HepG2 (cell line): ENCODE results near the gene BAMBI. TPM values are rescaled to one million over a fixed set of nuclear protein-coding genes. Genes with fewer than 3 reads are reported as not detected.

ENCODE experiments used
- FLYWCH1 ChIP-seq: sonication (generic); formaldehyde crosslinking; IDR thresholded peaks from 2 replicates; pipeline ENCODE4 v1.8.1; 2023; ENCODE audit warnings: mild to moderate bottlenecking, missing genetic modification reagents
- FOXA1 ChIP-seq, 2 experiments: fragments of 450-650 bp in 1 of 2; sonication (generic) in 1 of 2; formaldehyde crosslinking in 1 of 2; IDR thresholded peaks; 2 replicates each; pipeline versions ENCODE4 v1.4.0 to v1.6.1; 2016 to 2020; ENCODE audit warnings: missing genetic modification reagents in 1 of 2
- GATAD1 ChIP-seq: IDR thresholded peaks from 2 replicates; pipeline ENCODE4 v1.6.1; 2016; ENCODE audit warnings: missing genetic modification reagents, missing compliant biosample characterization
- ISL2 ChIP-seq: sonication (generic); formaldehyde crosslinking; IDR thresholded peaks from 2 replicates; pipeline ENCODE4 v1.5.0; 2020; ENCODE audit warnings: missing genetic modification reagents
- KDM2A ChIP-seq: sonication (generic); formaldehyde crosslinking; IDR thresholded peaks from 2 replicates; pipeline ENCODE4 v1.4.0; 2020; ENCODE audit warnings: low read depth, missing genetic modification reagents, borderline replicate concordance
- KLF16 ChIP-seq, 2 experiments: sonication (generic) in 1 of 2; formaldehyde crosslinking in 1 of 2; IDR thresholded peaks; 2 replicates each; pipeline versions ENCODE4 v1.6.1 to v1.8.0; 2016 to 2023; ENCODE audit warnings: missing genetic modification reagents in 2 of 2, missing compliant biosample characterization in 1 of 2
- NKX3-1 ChIP-seq: sonication (generic); formaldehyde crosslinking; IDR thresholded peaks from 2 replicates; pipeline ENCODE4 v1.5.0; 2020; ENCODE audit warnings: missing genetic modification reagents
- RAD21 ChIP-seq: fragments of 450-650 bp; formaldehyde crosslinking; IDR thresholded peaks from 2 replicates; pipeline ENCODE4 v1.5.0; 2020; ENCODE audit warnings: mild to moderate bottlenecking
- SAFB2 ChIP-seq: sonication (generic); formaldehyde crosslinking; IDR thresholded peaks from 2 replicates; pipeline ENCODE4 v1.5.1; 2020; ENCODE audit warnings: missing genetic modification reagents, low read depth, mild to moderate bottlenecking, borderline replicate concordance
- SALL1 ChIP-seq: sonication (generic); formaldehyde crosslinking; IDR thresholded peaks from 2 replicates; pipeline ENCODE4 v1.8.0; 2022; ENCODE audit warnings: mild to moderate bottlenecking, missing genetic modification reagents
- SATB2 ChIP-seq: sonication (generic); formaldehyde crosslinking; IDR thresholded peaks from 2 replicates; pipeline ENCODE4 v1.5.0; 2020; ENCODE audit warnings: missing genetic modification reagents
- SETDB1 ChIP-seq: sonication (generic); formaldehyde crosslinking; IDR thresholded peaks from 2 replicates; pipeline ENCODE4 v1.5.1; 2020; ENCODE audit warnings: missing genetic modification reagents, mild to moderate bottlenecking, borderline replicate concordance
- XRCC5 ChIP-seq: fragments of 200-400 bp; formaldehyde crosslinking; optimal IDR thresholded peaks from 2 replicates; pipeline ENCODE3; 2017; ENCODE audit warnings: mild to moderate bottlenecking, low read length
- ZBTB21 ChIP-seq: sonication (generic); formaldehyde crosslinking; IDR thresholded peaks from 2 replicates; pipeline ENCODE4 v1.4.0; 2020; ENCODE audit warnings: missing genetic modification reagents
- ZBTB3 ChIP-seq: sonication (generic); formaldehyde crosslinking; IDR thresholded peaks from 2 replicates; pipeline ENCODE4 v1.4.0; 2020; ENCODE audit warnings: low read depth, mild to moderate bottlenecking, moderate library complexity, missing genetic modification reagents, borderline replicate concordance
- ZNF331 ChIP-seq: sonication (generic); formaldehyde crosslinking; IDR thresholded peaks from 2 replicates; pipeline ENCODE4 v1.4.0; 2020; ENCODE audit warnings: missing genetic modification reagents
- ZNF335 ChIP-seq: sonication (generic); formaldehyde crosslinking; IDR thresholded peaks from 2 replicates; pipeline ENCODE4 v1.4.0; 2020; ENCODE audit warnings: missing genetic modification reagents
- ZNF44 ChIP-seq: sonication (generic); formaldehyde crosslinking; IDR thresholded peaks from 2 replicates; pipeline ENCODE4 v1.5.1; 2020; ENCODE audit warnings: mild to moderate bottlenecking, missing genetic modification reagents
- ZNF510 ChIP-seq: sonication (generic); formaldehyde crosslinking; IDR thresholded peaks from 2 replicates; pipeline ENCODE4 v1.4.0; 2020; ENCODE audit warnings: low read depth, mild to moderate bottlenecking, missing genetic modification reagents
- ZNF557 ChIP-seq: sonication (generic); formaldehyde crosslinking; IDR thresholded peaks from 2 replicates; pipeline ENCODE4 v1.4.0; 2020; ENCODE audit warnings: missing genetic modification reagents
- ZNF724P ChIP-seq: sonication (generic); formaldehyde crosslinking; IDR thresholded peaks from 2 replicates; pipeline ENCODE4 v1.8.0; 2022; ENCODE audit warnings: missing genetic modification reagents, borderline replicate concordance
- ZNF766 ChIP-seq: sonication (generic); formaldehyde crosslinking; IDR thresholded peaks from 2 replicates; pipeline ENCODE4 v1.5.0; 2020; ENCODE audit warnings: missing genetic modification reagents, borderline replicate concordance
- ZNF776 ChIP-seq: sonication (generic); formaldehyde crosslinking; IDR thresholded peaks from 2 replicates; pipeline ENCODE4 v1.4.0; 2020; ENCODE audit warnings: mild to moderate bottlenecking, missing genetic modification reagents
- ZNF781 ChIP-seq: sonication (generic); formaldehyde crosslinking; IDR thresholded peaks from 2 replicates; pipeline ENCODE4 v1.5.1; 2020; ENCODE audit warnings: borderline replicate concordance, mild to moderate bottlenecking, missing genetic modification reagents; ENCODE audit errors: not compliant biosample characterization
- ZNF839 ChIP-seq: sonication (generic); formaldehyde crosslinking; IDR thresholded peaks from 2 replicates; pipeline ENCODE4 v1.4.0; 2020; ENCODE audit warnings: missing genetic modification reagents, mild to moderate bottlenecking, borderline replicate concordance
- polyA plus RNA-seq, 8 experiments: library from polyadenylated mRNA; depleted of rRNA in 3 of 8; stranded (reverse) in 7 of 8; unstranded in 1 of 8; fragments of >200 nt; fragmentation: Illumina TruSeq in 4 of 8; extraction: Trizol in 4 of 8; gene quantifications; 2 replicates each; pipeline versions ENCODE4 v1.2.1 to v1.2.3, GENCODE V29; 2011 to 2016; ENCODE audit warnings: low read depth in 4 of 8, missing spikeins in 1 of 8, mixed read lengths in 1 of 8; ENCODE audit not compliant: insufficient read depth in 1 of 8
- total RNA-seq, 5 experiments: library from RNA; depleted of rRNA; stranded (reverse); fragments of >200 nt; fragmentation: Illumina TruSeq; extraction: Trizol; gene quantifications; 2 replicates each; pipeline ENCODE4 v1.2.3, GENCODE V29; 2016; ENCODE audit warnings: low read depth in 1 of 5
- TF ChIP-seq, protein P1 (sequence below): sonication (generic); formaldehyde crosslinking; IDR thresholded peaks from 2 replicates; pipeline ENCODE4 v1.8.1; 2023; ENCODE audit warnings: mild to moderate bottlenecking, missing genetic modification reagents
- TF ChIP-seq, protein P2 (sequence below): sonication (generic); IDR thresholded peaks from 2 replicates; pipeline ENCODE4 v1.6.1; 2016; ENCODE audit warnings: low read depth, borderline replicate concordance
- TF ChIP-seq, protein P3 (sequence below): sonication (generic); formaldehyde crosslinking; IDR thresholded peaks from 2 replicates; pipeline ENCODE4 v1.5.0; 2020; ENCODE audit warnings: mild to moderate bottlenecking, missing genetic modification reagents

BAMBI gene
- total and polyA plus RNA-seq, 2 of the 13 experiments (the other 11 are each of a cell fraction or from before 2014, with no cell fraction given), result 12.0 to 23.6 TPM

GRCh38 chr10:28663576-28664368 is 13.5 kb upstream of the BAMBI start (continued):
- TF ChIP-seq ZBTB3 (CRISPR knock-in tag), result no peak
- no peak for TF ChIP-seq SETDB1 (CRISPR knock-in tag)
- TF ChIP-seq FOXA1 (IDR thresholded peaks at IDR 0.05), result no peak
- peak; percentile 61; the same call in 1 of the 2 replicates for TF ChIP-seq FOXA1 (CRISPR knock-in tag; IDR thresholded peaks at IDR 0.05)
- no peak for TF ChIP-seq ZBTB21 (CRISPR knock-in tag)
- TF ChIP-seq, protein P1, sequence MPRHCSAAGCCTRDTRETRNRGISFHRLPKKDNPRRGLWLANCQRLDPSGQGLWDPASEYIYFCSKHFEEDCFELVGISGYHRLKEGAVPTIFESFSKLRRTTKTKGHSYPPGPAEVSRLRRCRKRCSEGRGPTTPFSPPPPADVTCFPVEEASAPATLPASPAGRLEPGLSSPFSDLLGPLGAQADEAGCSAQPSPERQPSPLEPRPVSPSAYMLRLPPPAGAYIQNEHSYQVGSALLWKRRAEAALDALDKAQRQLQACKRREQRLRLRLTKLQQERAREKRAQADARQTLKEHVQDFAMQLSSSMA (CRISPR knock-in tag), result no peak
- no peak for TF ChIP-seq ZNF335
- no peak for TF ChIP-seq FLYWCH1 (CRISPR knock-in tag)
- TF ChIP-seq ZNF557 (CRISPR knock-in tag), result no peak
- no peak for TF ChIP-seq ZNF781
- TF ChIP-seq SAFB2 (CRISPR knock-in tag), result no peak
- TF ChIP-seq ZNF766 (CRISPR knock-in tag), result no peak
- TF ChIP-seq KDM2A (CRISPR knock-in tag), result peak; percentile 70; the same call in 1 of the 2 replicates
- TF ChIP-seq KLF16 (CRISPR knock-in tag; IDR thresholded peaks at IDR 0.05), result 0 out of 4 replicates have a peak, but pooled peaks of 1 of the 2 experiments have one; percentile 36
- TF ChIP-seq SALL1 (CRISPR knock-in tag), result 0 out of 2 replicates have a peak, but pooled peaks have one; percentile 22
- peak; percentile 30 for TF ChIP-seq XRCC5
- no peak for TF ChIP-seq ISL2 (CRISPR knock-in tag)
- TF ChIP-seq GATAD1 (CRISPR knock-in tag), result peak; percentile 48; the same call in 1 of the 2 replicates
- no peak for TF ChIP-seq ZNF331 (CRISPR knock-in tag)
- TF ChIP-seq, protein P2, sequence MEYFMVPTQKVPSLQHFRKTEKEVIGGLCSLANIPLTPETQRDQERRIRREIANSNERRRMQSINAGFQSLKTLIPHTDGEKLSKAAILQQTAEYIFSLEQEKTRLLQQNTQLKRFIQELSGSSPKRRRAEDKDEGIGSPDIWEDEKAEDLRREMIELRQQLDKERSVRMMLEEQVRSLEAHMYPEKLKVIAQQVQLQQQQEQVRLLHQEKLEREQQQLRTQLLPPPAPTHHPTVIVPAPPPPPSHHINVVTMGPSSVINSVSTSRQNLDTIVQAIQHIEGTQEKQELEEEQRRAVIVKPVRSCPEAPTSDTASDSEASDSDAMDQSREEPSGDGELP, result peak; percentile 81; the same call in 1 of the 2 replicates
- no peak for TF ChIP-seq ZNF776 (CRISPR knock-in tag)
- no peak for TF ChIP-seq ZNF44
- no peak for TF ChIP-seq SATB2 (CRISPR knock-in tag)
- TF ChIP-seq, protein P3, sequence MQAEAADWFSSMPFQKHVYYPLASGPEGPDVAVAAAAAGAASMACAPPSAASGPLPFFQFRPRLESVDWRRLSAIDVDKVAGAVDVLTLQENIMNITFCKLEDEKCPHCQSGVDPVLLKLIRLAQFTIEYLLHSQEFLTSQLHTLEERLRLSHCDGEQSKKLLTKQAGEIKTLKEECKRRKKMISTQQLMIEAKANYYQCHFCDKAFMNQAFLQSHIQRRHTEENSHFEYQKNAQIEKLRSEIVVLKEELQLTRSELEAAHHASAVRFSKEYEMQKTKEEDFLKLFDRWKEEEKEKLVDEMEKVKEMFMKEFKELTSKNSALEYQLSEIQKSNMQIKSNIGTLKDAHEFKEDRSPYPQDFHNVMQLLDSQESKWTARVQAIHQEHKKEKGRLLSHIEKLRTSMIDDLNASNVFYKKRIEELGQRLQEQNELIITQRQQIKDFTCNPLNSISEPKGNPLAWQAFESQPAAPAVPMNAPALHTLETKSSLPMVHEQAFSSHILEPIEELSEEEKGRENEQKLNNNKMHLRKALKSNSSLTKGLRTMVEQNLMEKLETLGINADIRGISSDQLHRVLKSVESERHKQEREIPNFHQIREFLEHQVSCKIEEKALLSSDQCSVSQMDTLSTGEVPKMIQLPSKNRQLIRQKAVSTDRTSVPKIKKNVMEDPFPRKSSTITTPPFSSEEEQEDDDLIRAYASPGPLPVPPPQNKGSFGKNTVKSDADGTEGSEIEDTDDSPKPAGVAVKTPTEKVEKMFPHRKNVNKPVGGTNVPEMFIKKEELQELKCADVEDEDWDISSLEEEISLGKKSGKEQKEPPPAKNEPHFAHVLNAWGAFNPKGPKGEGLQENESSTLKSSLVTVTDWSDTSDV, result no peak
- TF ChIP-seq ZNF510, result no peak
- TF ChIP-seq ZNF724P (CRISPR knock-in tag), result no peak
- peak; percentile 90 for TF ChIP-seq RAD21 (CRISPR knock-in tag)
- no peak for TF ChIP-seq ZNF839
- TF ChIP-seq NKX3-1 (CRISPR knock-in tag), result no peak
